Fibroblast of lung (primary cell): ENCODE measurements around the gene STK26.

Experiments
- EZH2 ChIP-seq: IDR thresholded peaks from 2 replicates; pipeline ENCODE4 v1.5.1; 2012; ENCODE audit warnings: low read length, control low read depth, mild to moderate bottlenecking; ENCODE audit errors: missing control alignments
- TF ChIP-seq, protein P1 (sequence below), 2 donors: IDR thresholded peaks in 1 of 2; conservative IDR thresholded peaks in 1 of 2; 1 replicate in 1 of 2; 2 replicates in 1 of 2; pipeline ENCODE4 v1.5.1; 2011 to 2012; ENCODE audit warnings: low read length in 2 of 2, control low read depth in 1 of 2, inconsistent platforms in 1 of 2, low read depth in 1 of 2, mild to moderate bottlenecking in 1 of 2

DNA sequence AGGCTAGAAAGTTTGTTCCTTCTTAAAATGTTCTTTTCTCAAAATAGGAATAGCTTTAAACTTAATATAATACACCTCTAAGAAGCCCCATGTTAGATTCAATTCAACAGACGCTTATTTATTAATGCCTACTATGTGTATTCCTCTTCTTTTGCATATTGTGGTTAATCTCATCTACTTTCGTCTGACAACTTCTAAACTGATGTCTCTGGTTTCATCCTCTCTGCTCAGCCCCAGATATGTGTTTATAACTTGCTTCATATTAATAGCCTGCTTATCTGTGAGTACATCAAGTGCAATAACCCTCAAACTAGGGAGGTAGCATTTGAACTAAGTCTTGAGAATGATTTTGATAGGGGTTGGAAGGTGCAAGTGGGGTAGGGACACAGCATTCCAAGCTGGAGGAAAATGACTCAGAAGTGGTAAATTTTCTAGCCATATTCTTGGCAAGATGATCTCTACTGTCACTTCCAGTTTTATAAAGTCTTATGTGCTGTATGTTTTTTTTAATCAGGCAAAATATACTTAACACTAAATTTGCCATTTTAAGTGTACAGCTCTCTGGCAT is 37.0 kb downstream of the STK26 start:
- TF ChIP-seq, protein P1, sequence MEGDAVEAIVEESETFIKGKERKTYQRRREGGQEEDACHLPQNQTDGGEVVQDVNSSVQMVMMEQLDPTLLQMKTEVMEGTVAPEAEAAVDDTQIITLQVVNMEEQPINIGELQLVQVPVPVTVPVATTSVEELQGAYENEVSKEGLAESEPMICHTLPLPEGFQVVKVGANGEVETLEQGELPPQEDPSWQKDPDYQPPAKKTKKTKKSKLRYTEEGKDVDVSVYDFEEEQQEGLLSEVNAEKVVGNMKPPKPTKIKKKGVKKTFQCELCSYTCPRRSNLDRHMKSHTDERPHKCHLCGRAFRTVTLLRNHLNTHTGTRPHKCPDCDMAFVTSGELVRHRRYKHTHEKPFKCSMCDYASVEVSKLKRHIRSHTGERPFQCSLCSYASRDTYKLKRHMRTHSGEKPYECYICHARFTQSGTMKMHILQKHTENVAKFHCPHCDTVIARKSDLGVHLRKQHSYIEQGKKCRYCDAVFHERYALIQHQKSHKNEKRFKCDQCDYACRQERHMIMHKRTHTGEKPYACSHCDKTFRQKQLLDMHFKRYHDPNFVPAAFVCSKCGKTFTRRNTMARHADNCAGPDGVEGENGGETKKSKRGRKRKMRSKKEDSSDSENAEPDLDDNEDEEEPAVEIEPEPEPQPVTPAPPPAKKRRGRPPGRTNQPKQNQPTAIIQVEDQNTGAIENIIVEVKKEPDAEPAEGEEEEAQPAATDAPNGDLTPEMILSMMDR (conservative IDR thresholded peaks at IDR 0.05 in 1 of 2, IDR thresholded peaks at IDR 0.05 in 1 of 2; ENCODE audit: low read depth in 1 of 2, low read length in 2 of 2): no peak
- no peak for TF ChIP-seq EZH2
